ENCODE measurements around the gene PCSK5. TPM values are rescaled to one million over a fixed set of nuclear protein-coding genes. Genes with fewer than 3 reads are reported as not detected.

The PCSK5 gene
- polyA plus RNA-seq, 1 donor (not counting 4 experiments of a cell fraction or from before 2014, with no cell fraction given): 1.9 TPM

- Histone ChIP-seq H3K4me1 (ENCODE audit: control insufficient read depth, extremely low read depth, insufficient read depth, low read length) (peaks cover 2% of the 10 kb centered on the region), H3K36me3 (ENCODE audit: control insufficient read depth in 2 of 2, extremely low read depth in 1 of 2, insufficient read depth in 2 of 2, low read length in 2 of 2) (no peaks in the 10 kb centered on the region), H4K20me1 (ENCODE audit: control insufficient read depth, extremely low read depth, insufficient read depth, low read length) (no peaks in the 10 kb centered on the region), H3K27ac (ENCODE audit: control insufficient read depth, insufficient read depth, low read length) (no peak overlapping the region), H3K9me3 (ENCODE audit: control insufficient read depth, low read depth, low read length) (no peaks in the 10 kb centered on the region), H3K27me3 (ENCODE audit: control insufficient read depth, extremely low read depth, insufficient read depth, low read length) (no peaks in the 10 kb centered on the region), H2AFZ (ENCODE audit: control insufficient read depth, low read length) (no peak overlapping the region), H3K4me3 (ENCODE audit: control insufficient read depth in 2 of 3, extremely low read depth in 1 of 3, insufficient read depth in 2 of 3, low read depth in 1 of 3, low read length in 3 of 3) (no peak overlapping the region), H3K9ac (ENCODE audit: control insufficient read depth, extremely low read depth, insufficient read depth, low read length) (no peak overlapping the region), H3K9me1 (ENCODE audit: control insufficient read depth, extremely low read depth, insufficient read depth, low read length) (no peaks in the 10 kb centered on the region), H3K79me2 (ENCODE audit: control insufficient read depth, insufficient read depth, low read length) (no peaks in the 10 kb centered on the region), H3K4me2 (ENCODE audit: control insufficient read depth, extremely low read depth, insufficient read depth, low read depth, low read length) (no peak overlapping the region)
- DNase-seq (ENCODE audit: low read depth, low spot score) (no peak), FAIRE-seq (no peak)
- dilution Hi-C loops (cut with MboI; ENCODE audit: extremely low pct_ligation_motif_present, low sequenced_read_pairs): no loop called here
- no peak for TF ChIP-seq EZH2 (IDR thresholded peaks at IDR 0.05; ENCODE audit: low read length)
- TF ChIP-seq, protein P1, sequence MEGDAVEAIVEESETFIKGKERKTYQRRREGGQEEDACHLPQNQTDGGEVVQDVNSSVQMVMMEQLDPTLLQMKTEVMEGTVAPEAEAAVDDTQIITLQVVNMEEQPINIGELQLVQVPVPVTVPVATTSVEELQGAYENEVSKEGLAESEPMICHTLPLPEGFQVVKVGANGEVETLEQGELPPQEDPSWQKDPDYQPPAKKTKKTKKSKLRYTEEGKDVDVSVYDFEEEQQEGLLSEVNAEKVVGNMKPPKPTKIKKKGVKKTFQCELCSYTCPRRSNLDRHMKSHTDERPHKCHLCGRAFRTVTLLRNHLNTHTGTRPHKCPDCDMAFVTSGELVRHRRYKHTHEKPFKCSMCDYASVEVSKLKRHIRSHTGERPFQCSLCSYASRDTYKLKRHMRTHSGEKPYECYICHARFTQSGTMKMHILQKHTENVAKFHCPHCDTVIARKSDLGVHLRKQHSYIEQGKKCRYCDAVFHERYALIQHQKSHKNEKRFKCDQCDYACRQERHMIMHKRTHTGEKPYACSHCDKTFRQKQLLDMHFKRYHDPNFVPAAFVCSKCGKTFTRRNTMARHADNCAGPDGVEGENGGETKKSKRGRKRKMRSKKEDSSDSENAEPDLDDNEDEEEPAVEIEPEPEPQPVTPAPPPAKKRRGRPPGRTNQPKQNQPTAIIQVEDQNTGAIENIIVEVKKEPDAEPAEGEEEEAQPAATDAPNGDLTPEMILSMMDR (optimal IDR thresholded peaks at IDR 0.05 in 1 of 3, IDR thresholded peaks at IDR 0.05 in 1 of 3, conservative IDR thresholded peaks at IDR 0.05 in 1 of 3; ENCODE audit: extremely low read depth in 1 of 3, insufficient read depth in 2 of 3, low read length in 3 of 3): no peak
These were observed 17.4 kb downstream of the PCSK5 start for GRCh38 chr9:75907923-75908322.

DNA sequence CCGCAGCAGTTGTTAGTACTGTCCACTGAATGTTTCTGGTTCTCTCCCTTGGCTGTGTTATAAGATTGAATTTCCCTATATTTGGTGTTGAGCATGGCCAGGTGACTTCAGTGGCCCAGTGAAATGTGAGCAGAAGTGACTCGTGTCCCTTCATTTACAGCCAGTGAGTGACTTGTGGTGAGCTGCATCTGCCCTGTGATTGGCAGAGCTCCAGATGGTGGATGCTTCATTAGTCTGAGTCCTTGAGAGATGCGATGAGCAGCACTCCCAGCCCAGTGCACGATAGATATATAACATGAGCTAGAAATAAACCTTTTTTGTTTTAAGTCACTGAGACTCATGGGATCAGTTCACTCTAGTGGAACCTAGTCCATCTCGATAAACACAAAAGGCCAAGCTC is 19.3 kb downstream of the PCSK5 start:
- TF ChIP-seq, protein P1 (optimal IDR thresholded peaks at IDR 0.05 in 1 of 3, IDR thresholded peaks at IDR 0.05 in 1 of 3, conservative IDR thresholded peaks at IDR 0.05 in 1 of 3; ENCODE audit: extremely low read depth in 1 of 3, insufficient read depth in 2 of 3, low read length in 3 of 3): no peak
- TF ChIP-seq EZH2 (IDR thresholded peaks at IDR 0.05; ENCODE audit: low read length): no peak
- no peak overlapping the region for H3K9ac ChIP-seq (ENCODE audit: control insufficient read depth, extremely low read depth, insufficient read depth, low read length)
- H3K27me3 ChIP-seq (ENCODE audit: control insufficient read depth, extremely low read depth, insufficient read depth, low read length): no peaks in the 10 kb centered on the region
- H3K4me3 ChIP-seq (ENCODE audit: control insufficient read depth in 2 of 3, extremely low read depth in 1 of 3, insufficient read depth in 2 of 3, low read depth in 1 of 3, low read length in 3 of 3): no peak overlapping the region
- FAIRE-seq: no peak
- no peak overlapping the region for H3K4me2 ChIP-seq (ENCODE audit: control insufficient read depth, extremely low read depth, insufficient read depth, low read depth, low read length)
- H3K4me1 ChIP-seq (ENCODE audit: control insufficient read depth, extremely low read depth, insufficient read depth, low read length): no peaks in the 10 kb centered on the region
- H3K36me3 ChIP-seq (ENCODE audit: control insufficient read depth in 2 of 2, extremely low read depth in 1 of 2, insufficient read depth in 2 of 2, low read length in 2 of 2): no peaks in the 10 kb centered on the region
- dilution Hi-C loops (cut with MboI; ENCODE audit: extremely low pct_ligation_motif_present, low sequenced_read_pairs): no loop called here
- no peak for DNase-seq (ENCODE audit: low read depth, low spot score)
- H3K9me1 ChIP-seq (ENCODE audit: control insufficient read depth, extremely low read depth, insufficient read depth, low read length): no peaks in the 10 kb centered on the region
- H2AFZ ChIP-seq (ENCODE audit: control insufficient read depth, low read length): no peak overlapping the region
- no peaks in the 10 kb centered on the region for H3K9me3 ChIP-seq (ENCODE audit: control insufficient read depth, low read depth, low read length)
- no peak overlapping the region for H3K27ac ChIP-seq (ENCODE audit: control insufficient read depth, insufficient read depth, low read length)
- no peaks in the 10 kb centered on the region for H4K20me1 ChIP-seq (ENCODE audit: control insufficient read depth, extremely low read depth, insufficient read depth, low read length)
- no peaks in the 10 kb centered on the region for H3K79me2 ChIP-seq (ENCODE audit: control insufficient read depth, insufficient read depth, low read length)
